HG03045 (cell line): ENCODE results near the gene DENND6B.
"Not testable (repeated sequence)": the region's sequence is repeated elsewhere in the genome, so short reads cannot be mapped to it uniquely, and the experiment has no call there.

Source experiments
- ATAC-seq: cut with Tn5 transposase; IDR thresholded peaks from one replicate; pipeline ENCODE4 v1.9.1; 2021; ENCODE audit warnings: mild to moderate bottlenecking, moderate library complexity; ENCODE audit not compliant: unreplicated experiment

DENND6B gene

DNA sequence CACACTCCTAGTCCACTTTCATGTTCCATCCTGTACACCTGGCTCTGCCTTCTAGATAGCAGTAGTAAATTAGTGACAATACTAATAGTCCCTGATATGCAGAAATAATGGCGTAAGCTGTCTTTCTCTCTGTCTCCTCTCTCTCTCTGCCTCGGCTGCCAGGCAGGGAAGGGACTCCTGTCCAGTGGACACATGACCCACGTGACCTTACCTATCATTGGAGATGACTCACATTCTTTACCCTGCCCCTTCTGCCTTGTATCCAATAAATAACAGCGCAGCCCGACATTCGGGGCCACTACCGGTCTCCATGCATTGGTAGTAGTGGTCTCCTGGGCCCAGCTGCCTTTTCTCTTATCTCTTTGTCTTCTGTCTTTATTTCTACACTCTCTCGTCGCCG lies 53.0 kb downstream of the DENND6B start:
- not testable (repeated sequence) for ATAC-seq

- not testable (repeated sequence) for ATAC-seq
These were observed 53.5 kb downstream of the DENND6B start for GRCh38 chr22:50273352-50273751.

- no peak for ATAC-seq
These were observed 54.6 kb downstream of the DENND6B start for GRCh38 chr22:50272044-50272802.

GRCh38 chr22:50271519-50271970 lies 55.3 kb downstream of the DENND6B start:
- no peak for ATAC-seq

DNA sequence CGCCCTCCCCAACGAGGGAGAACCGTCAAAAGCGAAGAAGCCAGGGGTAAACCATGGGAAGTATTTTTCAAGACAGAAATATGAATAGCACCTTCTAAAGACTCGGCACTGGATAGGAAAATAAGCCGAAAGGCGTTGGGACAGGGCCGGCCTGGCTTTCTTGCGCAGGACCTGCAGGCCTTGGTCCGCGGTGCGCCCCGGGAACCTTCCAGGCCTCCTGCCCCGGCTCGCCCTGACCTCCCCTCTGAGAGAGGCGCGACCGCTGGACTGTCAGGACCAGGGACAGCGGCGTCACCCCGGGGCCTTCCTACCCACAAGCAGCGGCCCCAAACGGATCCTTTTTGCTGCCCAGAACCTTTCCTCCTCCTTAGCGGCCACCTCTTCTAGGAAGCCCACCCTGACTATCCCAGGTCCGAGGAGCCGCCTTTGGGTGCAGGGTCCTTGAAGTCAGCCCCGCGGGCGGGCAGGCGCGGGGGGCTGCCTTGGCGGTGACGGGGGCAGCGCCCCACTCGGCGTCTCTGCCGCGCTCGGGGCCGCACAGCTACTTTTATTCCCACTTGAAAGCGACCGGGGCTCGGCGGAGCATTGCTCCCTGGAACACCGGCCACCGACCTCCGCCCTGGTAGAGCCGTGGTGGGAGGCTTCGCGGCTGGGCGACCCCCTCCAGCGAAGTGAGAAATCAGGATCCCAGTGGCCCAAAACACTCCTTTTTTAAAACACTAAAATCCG lies 56.0 kb downstream of the DENND6B start:
- ATAC-seq: no peak

DNA sequence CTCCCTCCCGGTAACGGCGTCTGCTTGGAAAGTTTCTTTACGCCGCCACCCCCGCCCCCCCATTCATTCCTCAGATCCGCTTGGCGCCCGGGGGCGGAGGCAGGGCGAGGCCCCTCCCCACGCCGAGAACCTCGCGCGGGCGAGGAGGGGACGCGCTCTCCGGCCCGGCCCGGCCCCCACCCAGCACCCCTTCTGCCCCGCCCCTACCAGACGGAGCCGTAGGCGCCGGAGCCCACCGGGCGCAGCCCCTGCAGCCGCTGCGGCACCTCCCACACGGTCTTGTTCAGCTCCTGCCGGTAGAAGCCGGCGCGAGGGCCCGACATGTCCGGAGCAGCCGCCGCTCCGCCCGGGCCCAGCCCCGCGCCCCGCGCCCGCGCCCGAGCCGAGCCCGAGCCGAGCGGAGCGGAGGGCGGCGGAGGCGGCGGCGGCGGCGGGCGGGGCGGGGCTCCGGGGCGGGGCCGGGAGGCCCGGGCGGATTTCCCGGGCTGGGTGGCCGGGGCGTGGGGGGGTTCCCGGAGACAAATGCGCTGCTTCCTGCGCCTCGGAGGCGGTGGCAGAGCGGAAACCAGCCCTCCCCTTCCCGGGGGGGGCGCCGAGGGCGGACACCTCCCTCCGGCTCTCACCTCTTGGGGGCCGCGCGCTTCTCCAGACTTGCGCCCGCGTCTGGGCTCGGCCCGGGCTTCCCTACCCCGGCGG lies 56.7 kb downstream of the DENND6B start, which contains the start of gene MAPK11:
Gene MAPK11 (minus strand): TSS at position 411 of the 696 bp plus-strand sequence. CDS start 88 bp downstream, at position 323.
- ATAC-seq: peak; percentile 36

DNA sequence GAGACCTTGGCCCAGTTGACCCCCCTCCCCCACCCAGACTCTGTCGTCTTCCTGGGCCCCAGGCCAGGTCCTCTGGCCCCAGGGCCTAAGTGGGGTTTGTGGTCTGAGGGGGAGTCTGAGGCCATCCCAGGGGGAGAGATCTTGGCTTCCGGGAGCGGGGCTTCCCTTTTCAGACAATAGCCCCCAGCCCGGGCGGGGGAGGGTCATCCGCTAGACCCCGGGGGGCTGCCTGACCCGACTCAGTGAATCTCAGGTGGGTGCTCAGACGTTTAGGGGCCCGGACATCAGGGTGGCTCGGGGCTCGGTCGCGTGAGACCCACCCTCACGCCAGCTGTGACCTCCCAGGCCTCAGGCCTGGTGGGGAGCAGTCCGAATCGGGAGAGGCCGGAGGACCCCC lies 57.2 kb downstream of the DENND6B start:
- no peak for ATAC-seq

GRCh38 chr22:50268655-50269113 lies 58.1 kb downstream of the DENND6B start:
- no peak for ATAC-seq

DNA sequence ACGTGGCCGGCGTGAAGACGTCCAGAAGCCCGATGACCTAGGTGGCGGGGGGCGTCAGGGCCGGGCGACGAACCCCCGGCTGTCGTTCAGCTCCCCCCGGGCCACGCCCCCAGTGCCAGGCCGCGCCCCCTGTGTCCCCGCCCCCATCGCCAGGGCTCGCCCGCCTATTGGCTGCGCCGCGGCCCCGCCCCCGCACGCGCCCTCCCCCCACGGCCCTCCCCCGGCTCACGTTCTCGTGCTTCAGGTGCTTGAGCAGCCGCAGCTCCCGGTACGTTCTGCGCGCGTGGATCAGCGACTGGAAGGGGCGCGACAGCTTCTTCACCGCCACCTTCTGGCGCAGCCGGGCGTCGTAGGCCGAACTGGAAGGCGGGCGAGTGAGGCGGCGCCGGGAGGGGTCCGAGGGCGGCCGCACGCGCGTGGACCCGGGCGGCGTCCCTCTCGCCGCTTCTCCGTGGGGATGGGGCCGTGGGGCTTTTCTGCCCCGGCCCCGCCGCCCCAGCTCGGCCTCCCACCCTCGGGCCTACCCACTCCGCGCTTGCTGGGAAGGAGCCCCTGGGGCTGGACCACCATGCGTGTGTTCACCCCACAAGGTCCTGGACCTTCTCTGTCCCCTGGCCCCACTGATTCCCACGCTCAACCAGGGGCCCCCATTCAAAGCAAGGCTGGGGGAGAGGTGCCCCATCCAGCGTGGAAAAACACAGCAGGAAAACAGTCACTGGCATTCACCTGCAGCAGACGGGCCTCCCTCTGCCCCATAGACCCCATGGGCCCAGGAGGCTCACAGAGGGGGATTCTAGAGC lies 59.0 kb downstream of the DENND6B start:
- no peak for ATAC-seq

DNA sequence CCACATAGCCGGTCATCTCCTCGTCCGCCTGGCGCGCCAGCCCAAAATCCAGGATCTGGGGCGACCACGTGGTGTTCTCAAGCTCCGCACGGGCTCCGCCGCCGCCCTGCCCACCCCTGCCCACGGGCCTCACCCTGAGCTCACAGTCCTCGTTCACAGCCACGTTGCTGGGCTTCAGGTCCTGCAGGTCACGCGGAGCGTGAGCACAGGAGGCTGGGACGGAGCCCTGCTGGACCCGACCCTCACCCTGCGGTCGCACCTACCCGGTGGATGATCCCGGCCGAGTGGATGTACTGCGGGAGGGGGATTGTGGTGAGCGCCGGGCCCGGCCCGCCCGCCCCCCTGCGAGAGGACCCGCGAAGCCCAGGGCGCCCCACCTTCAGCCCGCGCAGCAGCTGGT lies 59.8 kb downstream of the DENND6B start:
- ATAC-seq: no peak

GRCh38 chr22:50264946-50265669 lies 61.7 kb downstream of the DENND6B start:
- ATAC-seq: no peak

- ATAC-seq: no peak
These were observed 62.6 kb downstream of the DENND6B start for GRCh38 chr22:50264104-50264745.

- no peak for ATAC-seq
These were observed 63.7 kb downstream of the DENND6B start for GRCh38 chr22:50262973-50263617.

DNA sequence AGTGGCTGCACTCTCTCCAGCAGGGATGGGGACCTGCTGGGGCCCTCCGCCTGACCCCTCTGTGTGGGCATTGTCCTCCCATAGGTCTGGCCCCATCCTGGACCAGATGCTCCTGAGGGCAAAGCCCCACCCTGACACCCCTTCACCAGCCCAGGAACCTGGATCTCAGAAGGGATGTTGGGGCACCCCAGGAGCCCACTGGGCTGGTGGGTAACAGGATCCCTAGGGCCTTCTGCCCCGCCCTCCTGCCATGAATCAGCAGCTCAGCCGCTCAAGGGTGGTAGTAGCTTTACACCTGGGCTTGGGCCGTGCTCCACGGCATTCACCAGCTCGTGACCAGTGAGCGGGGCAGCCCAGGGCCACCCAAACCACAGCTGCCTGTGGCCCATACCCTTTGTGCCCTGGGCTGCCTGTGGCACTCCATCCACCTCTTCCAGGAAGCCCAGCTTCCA lies 64.3 kb downstream of the DENND6B start:
- ATAC-seq: no peak

GRCh38 chr22:50261615-50262459 lies 65.0 kb downstream of the DENND6B start, which contains the start of gene MAPK12:
Gene MAPK12 (minus strand): TSS chr22:50261683. CDS start chr22:50261509, 174 bp downstream.
- no peak for ATAC-seq

GRCh38 chr22:50260801-50261614 lies 65.8 kb downstream of the DENND6B start:
- ATAC-seq: no peak

GRCh38 chr22:50260434-50260800 lies 66.4 kb downstream of the DENND6B start:
- no peak for ATAC-seq
